22Rv1 (cell line): ENCODE data around the gene LYPD8.
"Not testable (repeated sequence)": the region's sequence is repeated elsewhere in the genome, so short reads cannot be mapped to it uniquely, and the experiment has no call there.

ENCODE experiments used
- H3K27ac ChIP-seq: fragments of 450-650 bp; 2 replicates; pipeline ENCODE4 v1.5.1; 2017
- ZFX ChIP-seq: fragments of 450-650 bp; IDR thresholded peaks from 2 replicates; pipeline ENCODE4 v1.6.1; 2017; ENCODE audit warnings: antibody characterized with exemption, borderline replicate concordance
- TF ChIP-seq, protein P1 (sequence below): fragments of 450-650 bp; IDR thresholded peaks from 2 replicates; pipeline ENCODE4 v1.5.1; 2017; ENCODE audit warnings: mild to moderate bottlenecking

The LYPD8 gene

DNA sequence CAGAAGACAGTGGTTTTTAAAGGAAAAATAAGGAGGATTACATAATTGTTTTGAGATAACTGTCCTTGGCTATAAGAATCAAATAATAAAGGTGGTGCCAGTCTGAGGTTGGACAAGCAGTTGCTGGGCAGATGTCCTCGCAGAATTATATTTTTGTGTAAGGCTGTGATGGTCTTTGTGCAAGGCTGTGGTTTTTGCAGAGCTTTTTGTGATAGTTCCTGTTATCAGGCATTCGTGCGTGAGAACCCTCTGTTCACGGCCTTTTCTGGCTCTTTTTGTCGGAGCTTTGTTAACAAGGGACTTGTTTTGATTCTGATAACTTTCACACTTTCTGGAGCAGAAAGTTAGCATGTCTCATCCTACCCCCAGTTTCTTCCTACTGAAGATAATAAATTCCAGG lies 36.8 kb upstream of the LYPD8 start:
- H3K27ac ChIP-seq: no peak overlapping the region
- TF ChIP-seq ZFX: no peak
- TF ChIP-seq, protein P1, sequence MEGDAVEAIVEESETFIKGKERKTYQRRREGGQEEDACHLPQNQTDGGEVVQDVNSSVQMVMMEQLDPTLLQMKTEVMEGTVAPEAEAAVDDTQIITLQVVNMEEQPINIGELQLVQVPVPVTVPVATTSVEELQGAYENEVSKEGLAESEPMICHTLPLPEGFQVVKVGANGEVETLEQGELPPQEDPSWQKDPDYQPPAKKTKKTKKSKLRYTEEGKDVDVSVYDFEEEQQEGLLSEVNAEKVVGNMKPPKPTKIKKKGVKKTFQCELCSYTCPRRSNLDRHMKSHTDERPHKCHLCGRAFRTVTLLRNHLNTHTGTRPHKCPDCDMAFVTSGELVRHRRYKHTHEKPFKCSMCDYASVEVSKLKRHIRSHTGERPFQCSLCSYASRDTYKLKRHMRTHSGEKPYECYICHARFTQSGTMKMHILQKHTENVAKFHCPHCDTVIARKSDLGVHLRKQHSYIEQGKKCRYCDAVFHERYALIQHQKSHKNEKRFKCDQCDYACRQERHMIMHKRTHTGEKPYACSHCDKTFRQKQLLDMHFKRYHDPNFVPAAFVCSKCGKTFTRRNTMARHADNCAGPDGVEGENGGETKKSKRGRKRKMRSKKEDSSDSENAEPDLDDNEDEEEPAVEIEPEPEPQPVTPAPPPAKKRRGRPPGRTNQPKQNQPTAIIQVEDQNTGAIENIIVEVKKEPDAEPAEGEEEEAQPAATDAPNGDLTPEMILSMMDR: no peak

DNA sequence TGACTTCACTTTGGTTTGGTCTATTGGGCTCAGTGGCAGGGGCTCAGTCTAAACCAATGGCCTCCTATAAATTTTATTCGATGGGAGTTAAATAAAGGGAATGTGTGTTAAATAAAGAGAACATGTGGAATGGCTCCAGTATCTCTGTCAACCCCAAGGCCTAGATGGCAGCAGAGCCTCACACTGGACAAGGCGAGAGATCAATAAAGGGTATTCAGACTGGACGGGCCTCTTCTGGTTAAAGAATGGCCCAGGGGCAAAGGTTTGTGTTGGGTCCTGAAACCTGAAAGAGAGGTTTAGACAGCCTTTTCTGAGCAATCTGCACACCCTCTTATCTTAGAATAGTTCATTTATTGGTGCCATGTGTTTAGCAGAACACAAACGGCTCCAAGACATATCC lies 35.5 kb upstream of the LYPD8 start:
- TF ChIP-seq, protein P1: no peak
- no peak for TF ChIP-seq ZFX
- H3K27ac ChIP-seq: no peak overlapping the region

DNA sequence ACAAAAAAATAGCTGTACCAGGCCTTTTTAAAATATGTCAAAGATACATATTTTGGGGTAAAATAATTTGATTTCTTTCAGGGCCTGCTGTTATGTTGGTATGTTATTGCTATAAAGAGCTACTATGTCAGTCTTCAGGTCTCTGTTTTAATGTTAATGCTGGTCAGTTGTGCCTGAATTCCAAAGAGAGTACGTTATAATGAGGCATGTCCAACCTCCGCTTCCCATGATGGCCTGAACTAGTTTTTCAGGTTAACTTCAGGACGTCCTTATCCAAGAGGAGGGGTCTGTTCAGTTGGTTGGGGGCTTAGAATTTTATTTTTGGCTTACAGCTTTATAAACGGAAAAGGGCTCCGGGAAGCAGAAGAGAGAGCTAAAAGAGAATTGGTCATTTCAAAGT lies 34.9 kb upstream of the LYPD8 start:
- no peak overlapping the region for H3K27ac ChIP-seq
- TF ChIP-seq, protein P1: no peak
- TF ChIP-seq ZFX: no peak

DNA sequence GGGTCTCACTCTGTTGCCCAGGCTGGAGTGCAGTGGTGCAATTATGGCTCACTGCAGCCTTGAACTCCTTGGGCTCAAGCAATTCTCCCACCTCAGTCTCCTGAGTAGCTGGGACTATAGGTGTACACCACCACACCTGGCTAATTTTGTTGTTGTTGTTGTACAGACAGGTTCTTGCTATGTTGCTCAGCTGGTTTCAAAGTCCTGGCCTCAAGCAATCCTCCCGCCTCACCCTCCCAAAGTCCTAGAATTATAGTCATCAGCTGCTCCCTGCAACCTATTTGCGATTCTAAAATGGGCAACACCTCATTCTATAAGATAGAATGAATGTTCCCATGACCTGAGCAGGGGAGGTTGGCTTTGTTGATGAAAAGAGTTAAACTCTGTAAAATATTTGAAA lies 33.8 kb upstream of the LYPD8 start:
- not testable (repeated sequence) for H3K27ac ChIP-seq

DNA sequence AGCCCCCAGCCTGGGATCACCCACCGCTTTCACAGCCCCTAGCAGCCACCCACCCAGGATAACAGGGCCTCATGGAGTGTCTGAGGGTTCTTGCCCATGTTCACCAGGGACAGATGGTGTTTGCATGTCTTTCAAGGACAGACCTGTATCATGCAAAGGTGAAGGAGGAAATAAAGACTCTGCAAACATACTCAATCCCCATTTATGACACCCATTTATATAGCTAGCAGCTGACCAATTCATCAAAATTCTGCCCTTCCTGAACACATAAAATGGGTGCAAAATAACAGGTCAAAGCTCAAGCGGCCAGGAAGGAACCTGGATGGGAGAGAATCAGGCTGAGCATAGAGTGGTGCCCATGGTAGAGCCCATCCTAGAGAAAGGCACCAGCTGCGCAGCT lies 32.8 kb upstream of the LYPD8 start:
- no peak overlapping the region for H3K27ac ChIP-seq
- TF ChIP-seq ZFX: no peak
- TF ChIP-seq, protein P1: no peak

DNA sequence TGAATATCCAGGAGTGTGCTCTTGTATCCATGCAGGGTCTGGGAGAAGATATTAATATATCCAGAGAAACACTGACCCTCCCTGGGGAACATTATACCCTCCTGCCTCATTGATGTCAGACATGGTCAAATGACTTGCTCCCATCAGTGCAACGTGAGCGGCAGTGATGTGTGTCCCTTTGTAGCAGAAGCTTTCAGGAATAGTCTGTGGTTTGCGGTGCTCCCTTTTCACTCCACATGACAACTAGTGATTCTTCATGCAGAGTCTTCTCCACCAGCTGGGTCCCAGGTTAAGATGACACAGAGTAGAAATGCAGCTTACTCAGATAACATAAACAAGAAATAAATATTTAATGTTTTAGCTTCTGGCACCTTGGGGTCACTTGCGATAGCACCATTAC lies 31.9 kb upstream of the LYPD8 start:
- H3K27ac ChIP-seq: no peak overlapping the region
- TF ChIP-seq, protein P1: no peak
- no peak for TF ChIP-seq ZFX

DNA sequence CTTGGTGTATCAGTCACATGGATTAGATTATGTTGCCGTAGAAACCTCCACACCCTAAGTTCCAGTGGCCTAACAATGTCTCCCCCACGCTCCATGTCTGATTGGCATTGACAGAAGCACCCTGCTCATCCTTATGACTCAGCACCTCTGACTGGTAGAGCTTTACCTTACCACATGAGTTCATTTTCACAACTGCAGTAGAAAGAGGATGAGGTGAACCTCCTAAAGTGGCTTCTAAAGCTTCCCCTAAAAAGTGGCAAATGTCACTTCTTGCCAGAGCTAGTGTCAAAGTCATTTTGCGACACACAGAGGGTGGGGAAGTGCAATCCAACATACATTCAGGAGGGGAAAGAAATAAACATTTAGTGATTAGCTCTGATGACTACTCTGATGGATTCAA lies 30.6 kb upstream of the LYPD8 start:
- no peak for TF ChIP-seq ZFX
- TF ChIP-seq, protein P1: no peak
- H3K27ac ChIP-seq: no peak overlapping the region

DNA sequence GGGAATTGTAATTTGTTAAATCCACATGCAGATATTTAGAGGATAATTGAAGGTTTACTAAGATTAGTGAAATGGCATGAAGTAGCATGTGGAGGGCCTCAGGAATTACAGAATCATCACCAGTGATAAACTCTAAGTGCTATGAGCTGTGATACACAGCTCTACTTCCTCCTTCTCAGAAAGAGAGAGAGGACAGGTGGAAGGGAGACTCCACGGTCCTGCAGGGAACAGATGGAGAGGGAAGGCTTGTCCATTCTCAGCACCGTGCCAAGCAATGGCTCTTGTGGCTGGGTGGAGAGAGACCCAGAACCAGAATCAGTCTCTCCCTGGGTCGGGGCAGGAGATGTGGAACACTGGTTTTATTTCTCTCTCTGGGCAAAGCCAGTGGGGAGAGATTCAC lies 27.8 kb upstream of the LYPD8 start:
- H3K27ac ChIP-seq: no peak overlapping the region
- TF ChIP-seq ZFX: no peak
- TF ChIP-seq, protein P1: no peak
